Hematopoietic multipotent progenitor cell treated with erythropoietin and hydrocortisone succinate and interleukin-3 and kit ligand, for 17 days (in vitro differentiated cells): ENCODE data around the gene KLHDC7A.
"Not testable (repeated sequence)": the region's sequence is repeated elsewhere in the genome, so short reads cannot be mapped to it uniquely, and the experiment has no call there.

Experiments used
- DNase-seq: peaks from one replicate; pipeline ENCODE4 v3.0.0-alpha.2; 2015; ENCODE audit warnings: low spot score

Gene KLHDC7A

GRCh38 chr1:18480315-18481189, at the start of gene KLHDC7A:
Gene KLHDC7A, plus strand, starts transcription at chr1:18480930. Its CDS starts 52 bp downstream, at chr1:18480982.
- no peak for DNase-seq

GRCh38 chr1:18434041-18434440, 46.7 kb upstream of the KLHDC7A start:
- no peak for DNase-seq

GRCh38 chr1:18440385-18441226, 40.1 kb upstream of the KLHDC7A start:
- DNase-seq = no peak

GRCh38 chr1:18443587-18444520, 36.9 kb upstream of the KLHDC7A start:
- no peak for DNase-seq

GRCh38 chr1:18444563-18444962, 36.2 kb upstream of the KLHDC7A start:
- DNase-seq = no peak

- DNase-seq = no peak
These were observed 34.0 kb upstream of the KLHDC7A start for GRCh38 chr1:18446751-18447150.

GRCh38 chr1:18447509-18448220, 33.1 kb upstream of the KLHDC7A start:
- DNase-seq = no peak

GRCh38 chr1:18448889-18449288, 31.8 kb upstream of the KLHDC7A start:
- no peak for DNase-seq

- DNase-seq = no peak
These were observed 28.2 kb upstream of the KLHDC7A start for GRCh38 chr1:18452550-18452949.

GRCh38 chr1:18458133-18459092, 22.3 kb upstream of the KLHDC7A start:
- DNase-seq = no peak

GRCh38 chr1:18461656-18462055, 19.1 kb upstream of the KLHDC7A start:
- DNase-seq = no peak

- not testable (repeated sequence) for DNase-seq
These were observed 18.2 kb upstream of the KLHDC7A start for GRCh38 chr1:18462517-18462916.

- DNase-seq = no peak
These were observed 17.7 kb upstream of the KLHDC7A start for GRCh38 chr1:18463063-18463462.

- no peak for DNase-seq
These were observed 16.6 kb upstream of the KLHDC7A start for GRCh38 chr1:18463984-18464664.

- no peak for DNase-seq
These were observed 16.1 kb upstream of the KLHDC7A start for GRCh38 chr1:18464665-18465050.

- DNase-seq = no peak
These were observed 14.1 kb upstream of the KLHDC7A start for GRCh38 chr1:18466676-18467075.

- no peak for DNase-seq
These were observed 12.2 kb upstream of the KLHDC7A start for GRCh38 chr1:18468570-18468969.

- no peak for DNase-seq
These were observed 11.2 kb upstream of the KLHDC7A start for GRCh38 chr1:18469514-18469913.

- DNase-seq = no peak
These were observed 9.9 kb upstream of the KLHDC7A start for GRCh38 chr1:18470671-18471355.
